G401 (cell line): Measurements from ENCODE around the gene FCGR3A. TPM values are rescaled to one million over a fixed set of nuclear protein-coding genes. Genes with fewer than 3 reads are reported as not detected.
A peak's percentile ranks its signal among the peaks of the same experiment; 100 is the strongest.
"Not testable (repeated sequence)": the region's sequence is repeated elsewhere in the genome, so short reads cannot be mapped to it uniquely, and the experiment has no call there.

Experiments
- DNase-seq: peaks from one replicate; pipeline ENCODE4 v3.0.0-alpha.2; 2015; ENCODE audit warnings: low spot score
- in situ Hi-C: cut with HindIII; loops from 2 replicates; pipeline ENCODE4 v1.10.0; 2016; ENCODE audit warnings: low sequenced_read_pairs, mixed read lengths
- total RNA-seq: library from RNA; depleted of rRNA; stranded (reverse); fragments of >200 nt; shearing (Covaris generic); gene quantifications from 2 replicates; pipeline ENCODE4 v1.2.3, GENCODE V29; 2014

FCGR3A gene
- total RNA-seq, 1 experiment from 2014 or later = not detected

DNA sequence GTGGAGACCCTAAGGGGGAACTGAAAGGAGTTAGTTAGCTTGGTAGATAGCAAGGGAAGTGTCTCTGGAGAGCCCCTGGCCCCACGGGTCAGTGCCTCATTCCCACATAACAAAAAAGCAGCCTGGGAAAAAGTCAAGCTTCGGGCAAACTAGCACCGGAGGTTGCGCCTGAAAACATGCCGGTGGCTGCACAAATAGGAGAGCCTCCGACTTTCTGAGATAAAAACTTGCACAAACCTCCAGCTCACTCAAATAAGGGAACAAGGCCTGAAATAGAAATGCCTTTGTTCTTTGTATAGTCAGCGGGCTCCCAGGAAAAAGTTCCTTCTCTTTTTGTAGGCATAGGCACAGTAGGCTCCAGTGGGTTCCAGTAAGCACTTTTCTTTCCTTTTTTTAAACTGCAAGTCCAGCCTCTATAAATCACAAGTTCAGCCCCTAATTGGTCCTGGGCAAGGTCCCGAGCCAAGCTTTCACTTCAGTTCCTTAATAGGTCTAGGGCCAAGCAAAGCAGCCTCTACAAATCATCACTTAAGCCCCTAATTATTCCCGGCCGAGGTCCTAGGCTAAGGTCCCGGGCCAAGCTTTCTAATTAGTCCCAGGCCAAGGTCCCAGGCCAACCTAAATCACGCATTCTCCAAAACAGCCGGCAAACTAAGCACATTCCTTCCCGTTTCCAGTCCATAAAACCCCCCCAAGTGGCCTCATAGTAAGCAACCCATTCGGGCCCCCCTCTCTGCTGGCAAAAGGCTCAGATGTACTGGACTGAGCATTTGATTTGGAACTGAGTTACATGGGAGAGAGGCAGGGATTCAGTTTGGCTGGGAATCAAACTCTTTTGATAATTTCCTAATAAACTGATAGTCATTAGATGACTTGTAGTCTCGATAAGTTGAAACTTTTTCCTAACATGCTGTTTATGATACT lies 16.7 kb downstream of the FCGR3A start:
- peak; percentile 48 for DNase-seq
- in situ Hi-C loops = not testable (repeated sequence)

DNA sequence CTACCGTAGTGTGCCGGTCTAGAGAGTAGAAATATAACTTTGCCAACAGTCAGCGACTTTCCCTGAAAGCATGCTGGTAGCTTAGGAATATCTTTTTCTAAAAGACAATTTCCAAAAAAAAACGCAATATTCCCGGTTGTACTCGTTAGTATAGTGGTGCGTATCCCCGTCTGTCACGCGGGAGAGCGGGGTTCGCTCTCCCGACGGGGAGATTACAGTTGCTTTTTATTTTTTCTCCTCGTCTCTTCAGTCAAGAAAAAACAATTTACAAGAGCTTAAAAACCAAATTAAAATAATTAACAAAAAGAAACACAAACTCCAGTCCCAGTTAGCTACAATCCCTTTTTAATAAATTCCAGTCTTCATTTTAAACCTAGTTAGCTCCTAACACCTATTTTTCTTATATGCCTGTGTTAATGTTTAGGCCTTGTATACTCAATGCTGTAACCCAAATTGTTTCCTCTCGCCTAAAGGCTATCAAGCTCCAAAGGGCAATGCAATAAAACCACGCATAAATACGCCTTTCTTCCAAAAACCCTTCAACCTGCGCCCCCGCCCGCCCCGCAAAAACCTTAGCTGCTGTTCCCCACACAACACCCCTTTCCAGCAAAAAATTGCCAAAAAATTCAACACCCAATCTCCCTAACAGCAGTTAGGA lies 17.5 kb downstream of the FCGR3A start:
- in situ Hi-C loops = no loop called here

DNA sequence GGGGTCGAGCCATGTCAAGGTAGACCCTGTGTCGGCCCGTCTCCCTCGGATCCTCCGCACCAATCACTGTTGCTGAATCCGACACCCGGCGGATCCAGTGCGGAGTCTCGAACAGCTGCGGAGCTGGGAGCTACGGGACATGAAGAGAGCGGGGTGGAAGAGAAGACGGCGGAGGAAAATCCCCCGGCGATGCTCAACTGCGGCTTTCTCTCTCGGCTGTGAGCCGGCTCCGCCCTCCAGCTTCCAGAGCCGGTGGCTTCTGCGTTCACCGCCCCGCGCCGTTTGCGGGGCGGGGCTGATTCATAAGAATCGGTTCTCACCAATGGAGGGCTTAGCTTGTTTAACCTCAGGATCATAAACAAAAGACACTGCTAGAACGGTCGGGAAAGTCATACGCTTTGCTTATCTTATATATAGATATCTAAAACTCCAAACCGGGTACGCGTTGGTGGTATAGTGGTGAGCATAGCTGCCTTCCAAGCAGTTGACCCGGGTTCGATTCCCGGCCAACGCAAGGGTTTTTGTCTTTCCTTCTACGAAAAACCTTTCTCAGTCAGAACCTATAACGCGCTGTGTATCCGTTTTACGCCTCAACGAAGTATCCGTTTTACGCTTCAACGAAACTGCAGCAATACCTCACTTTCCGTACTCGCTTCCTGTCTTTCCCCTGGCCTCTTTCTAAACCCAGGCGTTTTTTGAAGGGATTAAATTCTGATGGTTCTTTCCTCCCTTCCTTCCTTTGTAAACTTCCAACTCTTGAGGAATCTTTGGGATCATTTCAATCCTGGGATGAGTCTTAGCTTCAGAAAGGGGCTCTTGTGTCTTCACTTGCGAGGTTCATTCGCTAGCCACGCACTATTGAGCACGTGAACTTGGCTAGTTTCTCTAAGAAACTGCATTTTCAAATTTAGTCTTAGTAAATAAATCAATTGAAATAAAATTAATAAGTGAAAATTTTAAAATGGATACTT lies 18.7 kb downstream of the FCGR3A start:
- peak; percentile 92 for DNase-seq
- in situ Hi-C loops = not testable (repeated sequence)

More for the DNA sequence above, 17.5 kb downstream of the FCGR3A start:
- DNase-seq = peak; percentile 40

DNA sequence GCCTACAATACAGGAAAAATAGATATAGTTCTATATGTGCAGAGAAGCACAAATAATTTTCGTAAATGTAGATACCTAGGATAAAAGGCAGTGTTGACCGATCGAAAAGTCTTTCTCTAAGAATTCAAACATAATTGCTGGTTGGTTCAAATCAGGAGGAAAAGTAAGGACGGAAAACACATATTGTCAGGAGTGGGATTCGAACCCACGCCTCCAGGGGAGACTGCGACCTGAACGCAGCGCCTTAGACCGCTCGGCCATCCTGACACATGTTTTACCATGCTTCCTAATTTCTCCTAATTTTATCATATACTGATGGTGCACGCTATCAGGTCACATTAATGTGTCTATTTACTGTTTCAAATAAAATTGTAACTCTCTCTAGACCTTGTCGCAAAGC lies 19.5 kb downstream of the FCGR3A start:
- DNase-seq = peak; percentile 81
- in situ Hi-C loops = not testable (repeated sequence)

DNA sequence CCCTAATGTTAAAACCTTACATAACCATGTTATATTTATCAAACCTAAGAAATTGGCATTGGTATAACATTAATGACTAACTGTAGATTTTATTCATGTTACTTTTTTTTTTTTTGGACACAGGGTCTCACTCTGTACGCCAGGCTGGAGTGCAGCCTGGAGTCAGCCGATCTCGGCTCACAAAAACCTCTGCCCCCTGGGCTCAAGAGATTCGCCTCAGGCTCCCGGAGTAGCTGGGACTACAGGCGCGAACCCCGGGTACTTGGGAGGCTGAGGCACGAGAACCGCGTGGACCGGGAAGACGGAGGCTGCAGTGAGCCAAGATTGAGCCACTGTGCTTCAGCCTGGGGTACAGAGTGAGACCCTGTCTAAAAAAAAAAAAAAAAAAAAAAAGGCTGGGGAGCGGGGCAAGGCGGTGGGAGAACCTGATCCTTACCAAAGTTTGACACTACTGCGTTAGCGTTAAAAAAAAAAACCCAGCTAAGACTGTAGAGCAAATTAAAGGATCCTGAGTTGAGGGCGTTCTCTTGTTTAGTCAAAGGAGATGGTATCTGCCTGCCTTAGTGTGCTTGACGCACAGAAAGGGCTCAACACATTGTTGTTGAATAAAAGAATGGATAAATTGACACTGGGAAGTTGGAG lies 20.0 kb downstream of the FCGR3A start:
- DNase-seq, in situ Hi-C loops: not testable (repeated sequence)

DNA sequence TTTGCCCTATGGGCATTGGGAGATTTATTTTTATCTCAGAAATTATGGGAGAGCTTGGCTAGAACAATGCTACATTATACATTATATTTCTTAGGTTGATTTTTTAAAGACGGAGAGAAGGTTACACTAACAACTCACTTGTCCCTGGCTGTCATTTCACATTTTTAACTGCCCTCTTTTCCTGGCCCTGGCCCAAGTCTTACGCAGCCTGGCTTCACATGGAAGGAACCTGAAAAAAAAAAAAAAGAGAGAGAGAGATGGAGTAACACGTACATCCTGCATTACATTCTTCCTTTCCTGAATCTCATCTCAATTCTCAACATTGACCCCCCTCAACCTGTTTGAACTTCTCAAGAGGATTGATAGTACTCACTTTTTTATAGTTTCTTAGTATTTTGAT lies 21.1 kb downstream of the FCGR3A start:
- peak; percentile 30 for DNase-seq
- in situ Hi-C loops = not testable (repeated sequence)

DNA sequence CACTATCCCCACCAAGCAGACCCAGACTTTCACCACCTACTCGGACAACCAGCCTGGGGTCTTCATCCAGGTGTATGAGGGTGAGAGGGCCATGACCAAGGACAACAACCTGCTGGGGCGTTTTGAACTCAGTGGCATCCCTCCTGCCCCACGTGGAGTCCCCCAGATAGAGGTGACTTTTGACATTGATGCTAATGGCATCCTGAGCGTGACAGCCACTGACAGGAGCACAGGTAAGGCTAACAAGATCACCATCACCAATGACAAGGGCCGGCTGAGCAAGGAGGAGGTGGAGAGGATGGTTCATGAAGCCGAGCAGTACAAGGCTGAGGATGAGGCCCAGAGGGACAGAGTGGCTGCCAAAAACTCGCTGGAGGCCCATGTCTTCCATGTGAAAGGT lies 23.7 kb downstream of the FCGR3A start:
- DNase-seq, in situ Hi-C loops: not testable (repeated sequence)

DNA sequence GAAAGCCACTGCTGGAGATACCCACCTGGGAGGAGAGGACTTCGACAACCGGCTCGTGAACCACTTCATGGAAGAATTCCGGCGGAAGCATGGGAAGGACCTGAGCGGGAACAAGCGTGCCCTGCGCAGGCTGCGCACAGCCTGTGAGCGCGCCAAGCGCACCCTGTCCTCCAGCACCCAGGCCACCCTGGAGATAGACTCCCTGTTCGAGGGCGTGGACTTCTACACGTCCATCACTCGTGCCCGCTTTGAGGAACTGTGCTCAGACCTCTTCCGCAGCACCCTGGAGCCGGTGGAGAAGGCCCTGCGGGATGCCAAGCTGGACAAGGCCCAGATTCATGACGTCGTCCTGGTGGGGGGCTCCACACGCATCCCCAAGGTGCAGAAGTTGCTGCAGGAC lies 24.3 kb downstream of the FCGR3A start:
- in situ Hi-C loops, DNase-seq: not testable (repeated sequence)

DNA sequence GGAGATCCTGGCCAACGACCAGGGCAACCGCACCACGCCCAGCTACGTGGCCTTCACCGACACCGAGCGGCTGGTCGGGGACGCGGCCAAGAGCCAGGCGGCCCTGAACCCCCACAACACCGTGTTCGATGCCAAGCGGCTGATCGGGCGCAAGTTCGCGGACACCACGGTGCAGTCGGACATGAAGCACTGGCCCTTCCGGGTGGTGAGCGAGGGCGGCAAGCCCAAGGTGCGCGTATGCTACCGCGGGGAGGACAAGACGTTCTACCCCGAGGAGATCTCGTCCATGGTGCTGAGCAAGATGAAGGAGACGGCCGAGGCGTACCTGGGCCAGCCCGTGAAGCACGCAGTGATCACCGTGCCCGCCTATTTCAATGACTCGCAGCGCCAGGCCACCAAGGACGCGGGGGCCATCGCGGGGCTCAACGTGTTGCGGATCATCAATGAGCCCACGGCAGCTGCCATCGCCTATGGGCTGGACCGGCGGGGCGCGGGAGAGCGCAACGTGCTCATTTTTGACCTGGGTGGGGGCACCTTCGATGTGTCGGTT lies 24.8 kb downstream of the FCGR3A start:
- in situ Hi-C loops, DNase-seq: not testable (repeated sequence)

DNA sequence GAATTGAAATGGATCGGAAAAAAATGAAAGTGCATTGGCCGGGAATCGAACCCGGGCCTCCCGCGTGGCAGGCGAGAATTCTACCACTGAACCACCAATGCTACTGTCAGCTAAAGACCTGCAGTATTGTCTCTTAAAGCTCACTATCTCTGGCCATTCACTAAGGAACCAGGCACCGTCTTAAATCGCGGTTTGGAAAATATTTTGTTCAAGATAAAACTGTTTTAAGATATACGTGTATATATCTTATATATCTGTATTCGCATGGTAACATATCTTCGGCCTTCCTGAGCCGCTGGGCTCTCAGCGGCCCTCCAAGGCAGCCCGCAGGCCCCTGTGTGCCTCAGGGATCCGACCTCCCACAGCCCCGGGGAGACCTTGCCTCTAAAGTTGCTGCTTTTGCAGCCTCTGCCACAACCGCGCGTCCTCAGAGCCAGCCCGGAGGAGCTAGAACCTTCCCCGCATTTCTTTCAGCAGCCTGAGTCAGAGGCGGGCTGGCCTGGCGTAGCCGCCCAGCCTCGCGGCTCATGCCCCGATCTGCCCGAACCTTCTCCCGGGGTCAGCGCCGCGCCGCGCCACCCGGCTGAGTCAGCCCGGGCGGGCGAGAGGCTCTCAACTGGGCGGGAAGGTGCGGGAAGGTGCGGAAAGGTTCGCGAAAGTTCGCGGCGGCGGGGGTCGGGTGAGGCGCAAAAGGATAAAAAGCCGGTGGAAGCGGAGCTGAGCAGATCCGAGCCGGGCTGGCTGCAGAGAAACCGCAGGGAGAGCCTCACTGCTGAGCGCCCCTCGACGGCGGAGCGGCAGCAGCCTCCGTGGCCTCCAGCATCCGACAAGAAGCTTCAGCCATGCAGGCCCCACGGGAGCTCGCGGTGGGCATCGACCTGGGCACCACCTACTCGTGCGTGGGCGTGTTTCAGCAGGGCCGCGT lies 25.5 kb downstream of the FCGR3A start, which contains the start of gene HSPA6:
Gene HSPA6 (plus strand): TSS at position 724 of the 925 bp plus-strand sequence. CDS start 119 bp downstream, at position 843.
- in situ Hi-C loops = not testable (repeated sequence)
- DNase-seq = peak; percentile 91

DNA sequence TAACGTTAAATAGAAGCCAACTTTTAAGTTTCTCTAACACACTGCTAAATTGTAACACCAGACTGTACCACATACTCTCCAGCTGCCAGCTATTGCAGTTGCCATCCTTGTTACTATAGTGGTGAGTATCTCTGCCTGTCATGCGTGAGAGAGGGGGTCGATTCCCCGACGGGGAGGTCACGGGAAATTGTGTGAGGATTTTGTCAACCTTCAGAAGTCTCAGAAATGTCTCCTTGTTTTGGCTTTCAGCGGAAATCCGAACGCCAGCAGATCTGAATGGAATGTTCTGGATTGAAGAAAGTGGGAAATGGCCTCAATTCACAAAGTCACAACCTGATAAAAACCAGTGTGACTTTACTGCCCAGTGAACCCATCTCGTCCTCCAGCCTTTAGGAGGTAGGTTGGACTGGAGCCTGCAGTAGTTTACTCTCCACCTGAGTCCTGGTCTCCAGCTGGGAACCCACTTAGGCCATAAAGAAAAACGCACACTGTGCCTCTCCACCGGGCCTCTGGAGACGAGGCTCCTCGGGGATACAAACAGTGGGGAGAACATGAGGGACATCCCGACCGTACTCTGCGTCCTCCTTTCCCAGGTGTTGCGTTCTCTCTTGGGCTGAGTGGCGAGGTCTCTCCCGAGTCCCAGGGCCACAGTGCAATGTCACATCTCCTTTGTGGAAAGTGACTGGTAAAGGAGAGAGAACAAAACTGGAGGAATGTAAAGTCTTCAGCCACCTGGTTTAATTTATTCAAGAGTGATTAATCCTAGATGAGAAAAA lies 26.4 kb downstream of the FCGR3A start:
- in situ Hi-C loops, DNase-seq: not testable (repeated sequence)

DNA sequence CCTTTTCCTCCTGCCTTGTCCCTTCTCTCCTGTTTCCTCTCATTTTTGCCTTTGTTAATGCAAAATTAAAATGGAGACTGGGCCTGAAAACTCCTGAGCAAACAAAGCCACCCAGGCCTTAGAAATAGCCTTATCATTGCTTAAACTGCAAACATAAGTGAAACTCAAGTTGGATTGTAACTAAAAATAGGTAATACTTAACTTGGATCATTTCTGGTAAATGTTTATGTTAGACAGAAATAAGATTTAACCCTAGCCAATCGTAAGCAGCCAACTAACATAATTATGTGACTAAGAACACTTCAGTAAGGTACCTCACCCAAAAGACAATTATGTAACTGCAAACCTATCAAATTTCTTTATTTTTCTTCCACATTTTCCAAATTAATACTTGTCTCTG lies 35.7 kb downstream of the FCGR3A start:
- DNase-seq, in situ Hi-C loops: not testable (repeated sequence)

DNA sequence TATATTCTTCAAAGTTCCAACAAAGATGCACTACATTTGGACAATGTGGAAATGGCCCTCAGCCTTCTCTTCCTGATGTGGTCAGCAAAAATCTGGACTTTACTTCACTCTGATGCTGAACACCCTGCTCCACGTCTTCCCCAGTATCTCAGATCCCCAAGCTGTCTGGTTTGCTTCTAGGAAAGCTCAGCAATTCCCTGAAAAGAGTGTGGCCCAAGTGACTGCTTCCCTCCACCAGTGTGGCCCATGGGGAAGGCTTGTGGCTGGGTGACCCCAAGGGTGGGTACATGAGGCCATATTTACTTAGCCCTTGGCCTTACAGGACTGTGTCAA lies 36.2 kb downstream of the FCGR3A start:
- in situ Hi-C loops = not testable (repeated sequence)

DNA sequence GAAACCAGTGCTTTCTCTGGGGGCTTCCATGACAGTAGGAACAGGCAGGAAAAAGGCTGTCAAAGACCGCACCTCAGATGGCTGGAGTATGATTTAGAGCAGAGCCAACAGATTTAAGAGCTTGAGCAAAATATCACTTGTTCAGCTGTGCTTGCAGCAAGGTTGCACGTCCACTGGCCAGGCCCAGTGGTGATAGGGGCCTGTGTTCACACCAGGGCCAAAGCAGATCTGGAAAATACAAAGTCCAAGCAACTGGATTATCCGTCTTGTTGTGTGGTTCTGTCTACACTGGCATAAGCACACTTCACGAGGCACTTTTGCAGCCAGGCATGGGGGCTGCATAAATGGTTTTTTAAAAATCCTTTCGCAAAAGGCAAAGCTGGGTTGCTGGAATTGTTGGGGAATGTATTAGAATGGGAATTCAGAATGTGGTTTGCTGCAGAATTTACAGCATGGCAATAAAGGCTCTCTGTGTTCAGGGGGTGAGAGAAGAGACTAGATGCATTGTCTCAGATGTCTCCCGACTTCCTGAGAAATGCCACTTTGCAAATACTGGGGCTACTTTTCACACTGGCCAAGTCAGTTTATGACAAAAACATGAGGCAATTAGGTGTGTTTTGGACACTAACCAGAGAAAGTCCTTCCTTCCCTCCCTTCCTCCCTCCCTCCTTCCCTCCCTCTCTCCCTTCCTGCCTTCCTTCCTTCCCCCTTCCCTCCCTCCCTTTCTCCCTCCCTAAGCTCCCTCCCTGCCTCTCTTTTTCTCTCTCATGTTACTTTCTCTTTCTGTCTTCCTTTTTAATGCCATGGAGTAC lies 36.8 kb downstream of the FCGR3A start:
- in situ Hi-C loops, DNase-seq: not testable (repeated sequence)

More for the DNA sequence above, 36.2 kb downstream of the FCGR3A start:
- not testable (repeated sequence) for DNase-seq

DNA sequence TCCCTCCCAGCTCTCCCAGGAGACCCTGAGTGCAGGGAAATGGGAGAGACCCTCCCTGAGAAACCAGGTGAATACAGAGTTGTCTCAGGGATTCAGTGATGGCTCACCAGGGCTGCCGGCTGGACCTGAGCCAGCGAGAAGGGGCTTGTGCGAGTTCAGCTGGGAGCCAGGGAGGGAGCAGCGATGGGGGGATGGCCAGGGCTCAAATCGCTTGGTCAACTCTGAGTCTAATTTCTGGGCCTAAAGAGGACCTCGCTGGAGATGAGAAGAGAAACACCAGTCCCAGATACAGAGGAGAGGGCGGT lies 37.9 kb downstream of the FCGR3A start:
- no peak for DNase-seq
- in situ Hi-C loops = no loop called here
